ENCODE results near the gene RICTOR. TPM values are rescaled to one million over a fixed set of nuclear protein-coding genes. Genes with fewer than 3 reads are reported as not detected.

Gene RICTOR
- total and polyA plus RNA-seq, 10 donors = 6.3 to 70.9 (median 58.5) TPM

DNA sequence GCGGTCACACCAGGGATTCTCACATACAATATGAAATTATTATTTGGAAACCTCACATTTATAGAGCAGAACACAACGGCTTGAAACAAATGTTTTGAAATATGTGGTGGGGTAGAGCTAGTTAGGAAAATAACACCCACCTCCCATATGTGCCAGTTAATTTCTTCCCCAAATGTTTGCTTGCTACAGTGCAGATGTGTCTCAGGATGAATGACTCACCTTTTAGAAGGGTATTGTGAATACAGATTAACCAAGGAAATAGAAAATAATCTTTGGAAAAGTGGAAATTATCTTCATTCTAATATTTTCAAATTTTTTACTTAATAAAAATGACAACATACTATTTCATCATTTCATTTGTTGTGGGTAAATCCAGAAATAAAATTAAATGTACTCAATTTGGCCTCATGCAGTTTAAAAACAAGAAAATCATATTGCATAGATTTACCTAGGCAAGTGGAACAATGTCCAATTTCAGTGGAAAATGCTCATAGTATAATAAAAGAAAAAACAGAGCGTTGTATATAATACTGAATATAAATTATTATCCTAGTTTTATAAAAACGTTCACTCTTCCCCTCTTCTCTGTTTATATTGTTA, 39.3 kb upstream of the RICTOR start:
- no peak for DNase-seq
- H3K4me3 ChIP-seq = no peak overlapping the region
- no peaks in the 10 kb centered on the region for H3K9me3 ChIP-seq
- no peak overlapping the region for H3K27ac ChIP-seq
- 85 to 92% (median 91%) methylated on average over 4 of the region's 4 CpGs for WGBS, 5 donors
- no peaks in the 10 kb centered on the region for H3K27me3 ChIP-seq (replicated peaks in 1 of 7)
- peaks cover 0 to 11% (median 0%) of the 10 kb centered on the region in 6 donors for H3K4me1 ChIP-seq
- intact Hi-C loops (cut with DNase I; ENCODE audit: low total_unique reads) = no loop called here
- peaks cover 0 to 100% (median 20%) of the 10 kb centered on the region in 6 donors for H3K36me3 ChIP-seq
- TF ChIP-seq POLR2AphosphoS5 (IDR thresholded peaks at IDR 0.05) (no peak), POLR2A (IDR thresholded peaks at IDR 0.05) (no peak)
- TF ChIP-seq, protein P1, sequence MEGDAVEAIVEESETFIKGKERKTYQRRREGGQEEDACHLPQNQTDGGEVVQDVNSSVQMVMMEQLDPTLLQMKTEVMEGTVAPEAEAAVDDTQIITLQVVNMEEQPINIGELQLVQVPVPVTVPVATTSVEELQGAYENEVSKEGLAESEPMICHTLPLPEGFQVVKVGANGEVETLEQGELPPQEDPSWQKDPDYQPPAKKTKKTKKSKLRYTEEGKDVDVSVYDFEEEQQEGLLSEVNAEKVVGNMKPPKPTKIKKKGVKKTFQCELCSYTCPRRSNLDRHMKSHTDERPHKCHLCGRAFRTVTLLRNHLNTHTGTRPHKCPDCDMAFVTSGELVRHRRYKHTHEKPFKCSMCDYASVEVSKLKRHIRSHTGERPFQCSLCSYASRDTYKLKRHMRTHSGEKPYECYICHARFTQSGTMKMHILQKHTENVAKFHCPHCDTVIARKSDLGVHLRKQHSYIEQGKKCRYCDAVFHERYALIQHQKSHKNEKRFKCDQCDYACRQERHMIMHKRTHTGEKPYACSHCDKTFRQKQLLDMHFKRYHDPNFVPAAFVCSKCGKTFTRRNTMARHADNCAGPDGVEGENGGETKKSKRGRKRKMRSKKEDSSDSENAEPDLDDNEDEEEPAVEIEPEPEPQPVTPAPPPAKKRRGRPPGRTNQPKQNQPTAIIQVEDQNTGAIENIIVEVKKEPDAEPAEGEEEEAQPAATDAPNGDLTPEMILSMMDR (IDR thresholded peaks at IDR 0.05 in 8 of 11, conservative IDR thresholded peaks at IDR 0.05 in 3 of 11) = no peak

DNA sequence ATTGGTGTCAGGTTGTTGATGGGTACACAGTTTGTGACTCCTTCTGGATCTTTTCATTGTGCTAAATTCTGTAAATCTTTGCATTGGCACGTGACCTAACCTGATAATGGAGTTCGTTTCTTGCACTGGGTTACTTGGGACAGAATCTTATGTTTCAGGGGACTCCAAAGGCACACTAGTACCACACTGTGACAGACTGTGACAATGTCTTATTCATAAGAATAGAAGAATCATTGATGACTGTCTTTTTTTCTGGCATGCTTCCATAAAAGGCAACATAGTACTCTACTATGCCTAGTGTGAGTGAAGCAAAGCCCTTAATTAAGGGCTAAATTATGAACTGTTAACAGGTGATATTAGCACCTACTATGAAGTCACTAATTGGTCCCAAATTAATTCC, 35.4 kb upstream of the RICTOR start:
- TF ChIP-seq, protein P1 (IDR thresholded peaks at IDR 0.05 in 8 of 11, conservative IDR thresholded peaks at IDR 0.05 in 3 of 11) = no peak
- TF ChIP-seq POLR2AphosphoS5 (IDR thresholded peaks at IDR 0.05) (no peak), POLR2A (IDR thresholded peaks at IDR 0.05) (no peak)
- 88 to 94% (median 91%) methylated on average over 2 of the region's 2 CpGs for WGBS, 5 donors
- intact Hi-C loops (cut with DNase I; ENCODE audit: low total_unique reads) = no loop called here

DNA sequence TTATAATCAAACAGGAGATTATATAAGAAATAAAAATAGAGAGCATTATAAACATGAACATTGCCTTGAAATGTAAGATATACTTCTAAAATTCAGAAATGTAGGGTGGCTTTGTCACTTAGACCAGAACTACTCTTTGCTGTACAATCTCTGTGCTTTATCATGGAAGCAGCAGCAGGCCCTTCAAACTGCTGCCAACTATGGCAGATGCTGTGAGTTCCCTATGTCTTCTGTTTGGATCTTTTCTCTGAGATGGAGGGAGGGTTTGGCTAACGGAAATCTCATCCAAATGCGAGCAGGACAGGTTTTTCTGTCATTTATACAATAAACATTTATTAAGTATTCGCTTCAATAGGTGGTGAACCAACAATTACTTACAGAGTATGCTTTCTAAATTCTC, 34.8 kb upstream of the RICTOR start:
- no peak overlapping the region for H3K27ac ChIP-seq
- H3K36me3 ChIP-seq = peaks cover 0 to 100% (median 11%) of the 10 kb centered on the region in 6 donors
- no peaks in the 10 kb centered on the region for H3K4me1 ChIP-seq
- no peak overlapping the region for H3K4me3 ChIP-seq
- no peaks in the 10 kb centered on the region for H3K27me3 ChIP-seq (replicated peaks in 1 of 7)
- DNase-seq = no peak
- H3K9me3 ChIP-seq = no peaks in the 10 kb centered on the region
- WGBS, 5 donors = 84 to 91% (median 90%) methylated on average over 3 of the region's 3 CpGs
- intact Hi-C loops (cut with DNase I; ENCODE audit: low total_unique reads) = no loop called here
- TF ChIP-seq, protein P1 (IDR thresholded peaks at IDR 0.05 in 8 of 11, conservative IDR thresholded peaks at IDR 0.05 in 3 of 11) = no peak
- TF ChIP-seq POLR2A (IDR thresholded peaks at IDR 0.05) (no peak), POLR2AphosphoS5 (IDR thresholded peaks at IDR 0.05) (no peak)

More for the DNA sequence above, 35.4 kb upstream of the RICTOR start:
- Histone ChIP-seq H3K27me3 (replicated peaks in 1 of 7) (no peaks in the 10 kb centered on the region), H3K4me1 (no peaks in the 10 kb centered on the region), H3K27ac (no peak overlapping the region), H3K36me3 (peaks cover 0 to 100% (median 13%) of the 10 kb centered on the region in 6 donors), H3K9me3 (no peaks in the 10 kb centered on the region), H3K4me3 (no peak overlapping the region)
- no peak for DNase-seq

DNA sequence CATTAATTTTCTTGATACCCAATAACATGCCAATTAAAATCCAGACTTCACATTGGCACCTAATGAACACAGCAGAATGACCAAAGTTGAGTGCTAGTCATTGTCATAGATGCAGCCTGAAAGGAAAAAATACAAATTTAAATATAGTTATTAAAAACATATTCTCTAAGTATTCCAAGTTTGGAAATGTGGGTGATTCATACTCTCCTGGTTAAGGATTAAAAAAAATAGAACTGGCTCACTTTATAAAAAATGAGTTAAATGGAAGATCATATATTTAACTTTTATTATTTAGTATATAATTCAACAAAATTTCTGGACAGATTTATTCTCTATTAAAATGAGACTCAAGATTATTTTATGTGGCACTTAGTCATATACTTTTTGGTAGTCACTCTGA, 33.2 kb upstream of the RICTOR start:
- TF ChIP-seq POLR2AphosphoS5 (IDR thresholded peaks at IDR 0.05) (no peak), POLR2A (IDR thresholded peaks at IDR 0.05) (no peak)
- TF ChIP-seq, protein P1 (IDR thresholded peaks at IDR 0.05 in 8 of 11, conservative IDR thresholded peaks at IDR 0.05 in 3 of 11) = no peak
- Histone ChIP-seq H3K9me3 (no peaks in the 10 kb centered on the region), H3K36me3 (peaks cover 0 to 100% (median 9%) of the 10 kb centered on the region in 6 donors), H3K27me3 (replicated peaks in 1 of 7) (no peaks in the 10 kb centered on the region), H3K27ac (no peak overlapping the region), H3K4me1 (no peaks in the 10 kb centered on the region), H3K4me3 (no peak overlapping the region)
- intact Hi-C loops (cut with DNase I; ENCODE audit: low total_unique reads) = no loop called here
- no peak for DNase-seq

Data from spleen (tissue), 11 donors.